Neural cell (in vitro differentiated cells): Measurements from ENCODE around the gene PSMG1. TPM values are rescaled to one million over a fixed set of nuclear protein-coding genes. Genes with fewer than 3 reads are reported as not detected.
A peak's percentile ranks its signal among the peaks of the same experiment; 100 is the strongest.

Experiments used
- H2AFZ ChIP-seq: fragments of 200-600, 300-800 bp; sonication (generic), shearing (Covaris generic); 2 replicates; pipeline ENCODE4 v1.6.0; 2014; ENCODE audit warnings: low read depth, mild to moderate bottlenecking, antibody characterized with exemption, low read length, moderate library complexity
- H3F3A ChIP-seq: fragments of 200-600 bp; shearing (Covaris generic); 2 replicates; pipeline ENCODE4 v1.6.1; 2016; ENCODE audit warnings: mild to moderate bottlenecking, moderate library complexity, mixed read lengths, antibody characterized with exemption, low read length; ENCODE audit not compliant: insufficient read depth, poor library complexity, severe bottlenecking
- H3K27ac ChIP-seq: fragments of 200-600, 300-800 bp; sonication (generic), shearing (Covaris generic); 2 replicates; pipeline ENCODE4 v1.5.1; 2014; ENCODE audit warnings: mild to moderate bottlenecking, low read length, moderate library complexity
- H3K27me3 ChIP-seq: fragments of 300-800, 200-600 bp; sonication (generic), shearing (Covaris generic); 2 replicates; pipeline ENCODE4 v1.6.0; 2014; ENCODE audit warnings: mild to moderate bottlenecking, low read depth, low read length, moderate library complexity; ENCODE audit not compliant: insufficient read depth
- H3K36me3 ChIP-seq: fragments of 300-800, 200-600 bp; sonication (generic), shearing (Covaris generic); 2 replicates; pipeline ENCODE4 v1.5.1; 2014; ENCODE audit warnings: mild to moderate bottlenecking, antibody characterized with exemption, low read length, moderate library complexity; ENCODE audit not compliant: insufficient read depth
- H3K4me2 ChIP-seq: fragments of 300-800, 200-600 bp; sonication (generic), shearing (Covaris generic); 2 replicates; pipeline ENCODE4 v1.6.0; 2014; ENCODE audit warnings: mild to moderate bottlenecking, low read length
- H3K4me3 ChIP-seq: fragments of 300-800, 200-600 bp; sonication (generic), shearing (Covaris generic); 2 replicates; pipeline ENCODE4 v1.5.1; 2014; ENCODE audit warnings: mild to moderate bottlenecking, low read length, moderate library complexity
- H3K79me2 ChIP-seq: fragments of 200-600 bp; shearing (Covaris generic); replicated peaks from 2 replicates; pipeline ENCODE4 v1.6.0; 2014; ENCODE audit warnings: mild to moderate bottlenecking, low read length, moderate library complexity; ENCODE audit not compliant: insufficient read depth
- H3K9ac ChIP-seq: fragments of 300-800, 200-600 bp; sonication (generic), shearing (Covaris generic); 2 replicates; pipeline ENCODE4 v1.6.1; 2016; ENCODE audit warnings: mild to moderate bottlenecking, low read length, mixed read lengths
- H3K9me2 ChIP-seq: fragments of 200-600 bp; shearing (Covaris generic); 2 replicates; pipeline ENCODE4 v1.6.1; 2016; ENCODE audit warnings: mild to moderate bottlenecking, low read length, mixed read lengths; ENCODE audit not compliant: insufficient read depth
- H3K9me3 ChIP-seq: fragments of 200-600, 300-800 bp; sonication (generic), shearing (Covaris generic); 2 replicates; pipeline ENCODE4 v1.6.1; 2016; ENCODE audit warnings: mild to moderate bottlenecking, mixed run types, low read length, moderate library complexity, mixed read lengths
- H4K20me1 ChIP-seq: fragments of 200-600 bp; shearing (Covaris generic); 2 replicates; pipeline ENCODE4 v1.6.1; 2016; ENCODE audit warnings: mild to moderate bottlenecking, mixed run types; ENCODE audit not compliant: insufficient read depth
- EP300 ChIP-seq: fragments of 450-650 bp; conservative IDR thresholded peaks from 2 replicates; pipeline ENCODE4 v1.6.1; 2014; ENCODE audit warnings: antibody characterized with exemption, mild to moderate bottlenecking, moderate library complexity; ENCODE audit not compliant: poor library complexity, severe bottlenecking
- EZH2 ChIP-seq: fragments of 200-600, 300-800 bp; shearing (Covaris generic), sonication (generic); IDR thresholded peaks from 2 replicates; pipeline ENCODE4 v1.6.1; 2014; ENCODE audit warnings: antibody characterized with exemption, low read length, borderline replicate concordance, mild to moderate bottlenecking; ENCODE audit not compliant: insufficient read depth, poor library complexity, severe bottlenecking
- MXI1 ChIP-seq: fragments of 450-650 bp; conservative IDR thresholded peaks from 2 replicates; pipeline ENCODE4 v1.6.1; 2014; ENCODE audit warnings: antibody characterized with exemption, mild to moderate bottlenecking; ENCODE audit not compliant: poor library complexity, severe bottlenecking
- POLR2AphosphoS5 ChIP-seq: IDR thresholded peaks from 2 replicates; pipeline ENCODE4 v1.6.1; 2012
- RAD21 ChIP-seq: fragments of 450-650 bp; conservative IDR thresholded peaks from 2 replicates; pipeline ENCODE4 v1.6.1; 2014; ENCODE audit warnings: antibody characterized with exemption, mild to moderate bottlenecking, moderate library complexity
- SMC3 ChIP-seq: fragments of 450-650 bp; conservative IDR thresholded peaks from 2 replicates; pipeline ENCODE4 v1.6.1; 2014; ENCODE audit warnings: antibody characterized with exemption, mild to moderate bottlenecking, moderate library complexity; ENCODE audit not compliant: poor library complexity
- TAF1 ChIP-seq: IDR thresholded peaks from 2 replicates; pipeline ENCODE4 v1.6.1; 2012; ENCODE audit warnings: low read depth
- polyA plus RNA-seq: library from polyadenylated mRNA; depleted of rRNA; stranded (reverse); fragments of >200 nt; gene quantifications from 2 replicates; pipeline ENCODE4 v1.2.3, GENCODE V29; 2014
- TF ChIP-seq, protein P1 (sequence below): IDR thresholded peaks from 2 replicates; pipeline ENCODE4 v1.6.1; 2012; ENCODE audit warnings: borderline replicate concordance
- TF ChIP-seq, protein P2 (sequence below): fragments of 450-650 bp; IDR thresholded peaks from 2 replicates; pipeline ENCODE4 v1.5.1; 2014; ENCODE audit warnings: antibody characterized with exemption, mild to moderate bottlenecking, moderate library complexity; ENCODE audit not compliant: poor library complexity, severe bottlenecking

The PSMG1 gene
- polyA plus RNA-seq, 1 donor from 2014 or later = 45.2 TPM

DNA sequence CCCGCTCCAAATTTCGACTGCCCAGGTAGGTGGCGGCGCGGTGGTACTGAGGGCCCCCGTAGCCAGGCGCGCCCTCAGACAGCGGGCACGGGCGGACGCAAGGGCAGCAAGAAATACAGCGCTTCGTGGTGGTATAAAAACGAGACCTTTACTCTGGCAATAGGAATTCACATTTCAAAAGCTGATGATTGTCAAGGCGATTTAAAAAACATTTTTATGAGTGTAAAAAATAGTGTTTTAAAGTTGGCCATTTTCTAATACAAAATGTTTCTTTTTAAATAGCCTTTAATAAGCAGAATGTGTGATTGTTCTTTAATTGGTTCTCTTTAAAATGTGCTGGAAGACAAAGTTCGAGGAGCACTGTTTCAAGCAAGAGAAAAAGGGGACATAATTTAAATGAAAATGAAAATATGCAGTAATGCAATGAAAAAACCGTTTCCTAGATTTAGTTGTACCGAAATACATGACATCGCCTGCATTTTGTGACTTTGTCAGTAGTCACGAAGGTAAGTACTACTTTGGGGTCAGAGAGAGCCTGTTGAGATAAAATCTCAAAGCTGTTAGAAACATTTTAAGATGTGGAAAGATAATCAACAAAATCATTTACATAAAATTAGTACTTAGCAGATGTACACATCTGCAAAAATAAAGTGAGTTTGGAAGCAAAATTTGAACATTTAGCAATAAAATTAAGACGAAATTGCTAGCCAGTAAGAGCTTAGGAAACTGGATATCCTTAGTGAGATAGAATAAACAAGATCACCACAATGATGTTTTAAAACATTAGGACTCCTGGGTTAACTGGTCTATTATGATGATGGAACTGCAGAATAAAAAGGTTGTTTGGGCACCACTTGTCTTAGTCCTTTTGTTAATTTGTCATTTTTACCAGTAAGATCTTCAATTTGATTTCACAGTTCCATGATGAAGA lies 1.1 kb upstream of the PSMG1 start:
- Histone ChIP-seq H3K27ac (peak overlapping the region; percentile 46), H3K9ac (peak overlapping the region; percentile 70), H3K27me3 (no peaks in the 10 kb centered on the region), H3F3A (no peaks in the 10 kb centered on the region), H3K9me3 (no peaks in the 10 kb centered on the region), H3K79me2 (no peaks in the 10 kb centered on the region), H3K4me2 (peak overlapping the region; percentile 43), H3K4me3 (peak overlapping the region; percentile 91), H3K36me3 (no peaks in the 10 kb centered on the region), H3K9me2 (no peaks in the 10 kb centered on the region), H4K20me1 (no peaks in the 10 kb centered on the region), H2AFZ (peak overlapping the region; percentile 56)
- peak; percentile 20 for TF ChIP-seq POLR2AphosphoS5
- no peak for TF ChIP-seq MXI1

DNA sequence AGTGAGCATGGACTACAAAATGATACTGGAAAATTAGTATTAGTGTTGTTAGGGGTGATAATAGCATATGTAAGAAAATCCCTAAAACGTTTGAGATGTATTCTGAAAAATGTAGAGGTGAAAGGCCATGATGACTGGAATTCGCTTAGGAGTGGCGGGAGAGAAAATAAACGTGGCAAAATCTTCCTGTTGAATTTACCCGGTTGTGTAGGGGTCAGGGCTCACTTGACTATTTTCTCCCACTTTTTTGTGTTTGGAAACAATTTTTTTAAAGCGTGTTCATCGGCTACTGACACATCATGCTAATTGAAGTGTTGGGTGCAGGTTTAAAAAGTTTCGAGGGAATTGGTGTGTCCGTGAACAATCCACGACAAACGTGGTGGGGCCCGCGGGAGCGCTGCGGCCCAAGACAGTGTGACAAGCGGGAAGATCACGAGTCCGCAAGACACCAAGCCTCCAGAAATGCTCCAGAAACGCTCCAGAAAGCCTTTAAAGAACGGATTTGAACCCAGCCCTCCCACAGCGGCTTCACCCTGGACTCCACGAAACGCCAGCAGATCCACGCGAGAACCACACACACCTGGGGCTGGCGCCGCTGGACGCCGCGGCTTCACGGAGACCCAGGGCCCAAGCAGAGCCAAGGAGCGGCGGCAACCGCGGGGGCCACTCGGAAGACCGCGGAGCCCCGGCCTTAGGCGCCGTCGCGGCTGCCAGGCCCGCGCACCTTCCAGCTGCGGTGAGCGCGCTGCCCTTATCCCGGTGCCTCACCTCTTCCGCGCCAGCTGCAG lies 573 bp downstream of the PSMG1 start:
- Histone ChIP-seq H3K9ac (peak overlapping the region; percentile 70), H3K79me2 (no peaks in the 10 kb centered on the region), H2AFZ (peak overlapping the region; percentile 56), H3K9me2 (no peaks in the 10 kb centered on the region), H3K9me3 (no peaks in the 10 kb centered on the region), H3F3A (no peaks in the 10 kb centered on the region), H3K4me3 (peak overlapping the region; percentile 91), H3K27ac (no peak overlapping the region), H3K36me3 (no peaks in the 10 kb centered on the region), H3K27me3 (no peaks in the 10 kb centered on the region), H3K4me2 (peak overlapping the region; percentile 66), H4K20me1 (no peaks in the 10 kb centered on the region)
- no peak for TF ChIP-seq EP300
- no peak for TF ChIP-seq TAF1
- TF ChIP-seq MXI1 = no peak
- TF ChIP-seq, protein P1, sequence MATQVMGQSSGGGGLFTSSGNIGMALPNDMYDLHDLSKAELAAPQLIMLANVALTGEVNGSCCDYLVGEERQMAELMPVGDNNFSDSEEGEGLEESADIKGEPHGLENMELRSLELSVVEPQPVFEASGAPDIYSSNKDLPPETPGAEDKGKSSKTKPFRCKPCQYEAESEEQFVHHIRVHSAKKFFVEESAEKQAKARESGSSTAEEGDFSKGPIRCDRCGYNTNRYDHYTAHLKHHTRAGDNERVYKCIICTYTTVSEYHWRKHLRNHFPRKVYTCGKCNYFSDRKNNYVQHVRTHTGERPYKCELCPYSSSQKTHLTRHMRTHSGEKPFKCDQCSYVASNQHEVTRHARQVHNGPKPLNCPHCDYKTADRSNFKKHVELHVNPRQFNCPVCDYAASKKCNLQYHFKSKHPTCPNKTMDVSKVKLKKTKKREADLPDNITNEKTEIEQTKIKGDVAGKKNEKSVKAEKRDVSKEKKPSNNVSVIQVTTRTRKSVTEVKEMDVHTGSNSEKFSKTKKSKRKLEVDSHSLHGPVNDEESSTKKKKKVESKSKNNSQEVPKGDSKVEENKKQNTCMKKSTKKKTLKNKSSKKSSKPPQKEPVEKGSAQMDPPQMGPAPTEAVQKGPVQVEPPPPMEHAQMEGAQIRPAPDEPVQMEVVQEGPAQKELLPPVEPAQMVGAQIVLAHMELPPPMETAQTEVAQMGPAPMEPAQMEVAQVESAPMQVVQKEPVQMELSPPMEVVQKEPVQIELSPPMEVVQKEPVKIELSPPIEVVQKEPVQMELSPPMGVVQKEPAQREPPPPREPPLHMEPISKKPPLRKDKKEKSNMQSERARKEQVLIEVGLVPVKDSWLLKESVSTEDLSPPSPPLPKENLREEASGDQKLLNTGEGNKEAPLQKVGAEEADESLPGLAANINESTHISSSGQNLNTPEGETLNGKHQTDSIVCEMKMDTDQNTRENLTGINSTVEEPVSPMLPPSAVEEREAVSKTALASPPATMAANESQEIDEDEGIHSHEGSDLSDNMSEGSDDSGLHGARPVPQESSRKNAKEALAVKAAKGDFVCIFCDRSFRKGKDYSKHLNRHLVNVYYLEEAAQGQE = no peak
- no peak for TF ChIP-seq SMC3
- no peak for TF ChIP-seq POLR2AphosphoS5
- TF ChIP-seq RAD21 = no peak
- TF ChIP-seq, protein P2, sequence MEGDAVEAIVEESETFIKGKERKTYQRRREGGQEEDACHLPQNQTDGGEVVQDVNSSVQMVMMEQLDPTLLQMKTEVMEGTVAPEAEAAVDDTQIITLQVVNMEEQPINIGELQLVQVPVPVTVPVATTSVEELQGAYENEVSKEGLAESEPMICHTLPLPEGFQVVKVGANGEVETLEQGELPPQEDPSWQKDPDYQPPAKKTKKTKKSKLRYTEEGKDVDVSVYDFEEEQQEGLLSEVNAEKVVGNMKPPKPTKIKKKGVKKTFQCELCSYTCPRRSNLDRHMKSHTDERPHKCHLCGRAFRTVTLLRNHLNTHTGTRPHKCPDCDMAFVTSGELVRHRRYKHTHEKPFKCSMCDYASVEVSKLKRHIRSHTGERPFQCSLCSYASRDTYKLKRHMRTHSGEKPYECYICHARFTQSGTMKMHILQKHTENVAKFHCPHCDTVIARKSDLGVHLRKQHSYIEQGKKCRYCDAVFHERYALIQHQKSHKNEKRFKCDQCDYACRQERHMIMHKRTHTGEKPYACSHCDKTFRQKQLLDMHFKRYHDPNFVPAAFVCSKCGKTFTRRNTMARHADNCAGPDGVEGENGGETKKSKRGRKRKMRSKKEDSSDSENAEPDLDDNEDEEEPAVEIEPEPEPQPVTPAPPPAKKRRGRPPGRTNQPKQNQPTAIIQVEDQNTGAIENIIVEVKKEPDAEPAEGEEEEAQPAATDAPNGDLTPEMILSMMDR = no peak
- no peak for TF ChIP-seq EZH2
